ENCODE results near the gene SCIN.

- TF ChIP-seq POLR2AphosphoS5 (IDR thresholded peaks at IDR 0.05; ENCODE audit: low read depth, low read length), result no peak
- TF ChIP-seq REST (IDR thresholded peaks at IDR 0.05; ENCODE audit: insufficient read depth in 1 of 2, low read depth in 2 of 2, low read length in 2 of 2), result no peak
Observed at GRCh38 chr7:12708314-12708713, 137.8 kb downstream of the SCIN start.
